Smooth muscle cell (in vitro differentiated cells): ENCODE data around the gene MAP3K5. TPM values are rescaled to one million over a fixed set of nuclear protein-coding genes. Genes with fewer than 3 reads are reported as not detected.
A peak's percentile ranks its signal among the peaks of the same experiment; 100 is the strongest.

Source experiments
- DNase-seq: peaks from one replicate; lab custom pipeline; 2025; ENCODE audit not compliant: unreplicated experiment; lab: John Stamatoyannopoulos, UW
- H2AFZ ChIP-seq: fragments of 200-600 bp; sonication (generic); 2 replicates; pipeline ENCODE4 v1.6.0; 2016; ENCODE audit warnings: antibody characterized with exemption, low read depth, mild to moderate bottlenecking
- H3F3A ChIP-seq: fragments of 200-600 bp; sonication (generic); 2 replicates; pipeline ENCODE4 v1.6.0; 2017; ENCODE audit warnings: antibody characterized with exemption, low read depth
- H3K27ac ChIP-seq: fragments of 200-600 bp; sonication (generic); 2 replicates; pipeline ENCODE4 v1.5.1; 2016; ENCODE audit warnings: low read depth, mild to moderate bottlenecking
- H3K27me3 ChIP-seq: fragments of 200-600 bp; sonication (generic); 2 replicates; pipeline ENCODE4 v1.6.1; 2016; ENCODE audit warnings: low read depth, mild to moderate bottlenecking
- H3K36me3 ChIP-seq: fragments of 200-600 bp; sonication (generic); 2 replicates; pipeline ENCODE4 v1.5.1; 2016; ENCODE audit warnings: low read depth
- H3K4me1 ChIP-seq: fragments of 200-600 bp; sonication (generic); 2 replicates; pipeline ENCODE4 v1.5.1; 2016; ENCODE audit warnings: low read depth
- H3K4me2 ChIP-seq: fragments of 200-600 bp; sonication (generic); 2 replicates; pipeline ENCODE4 v1.6.0; 2016; ENCODE audit warnings: mild to moderate bottlenecking
- H3K4me3 ChIP-seq: fragments of 200-600 bp; sonication (generic); 2 replicates; pipeline ENCODE4 v1.5.1; 2016; ENCODE audit warnings: mild to moderate bottlenecking
- H3K79me2 ChIP-seq: fragments of 200-600 bp; sonication (generic); 2 replicates; pipeline ENCODE4 v1.6.0; 2016; ENCODE audit warnings: low read depth, mild to moderate bottlenecking
- H3K9ac ChIP-seq: fragments of 200-600 bp; sonication (generic); 2 replicates; pipeline ENCODE4 v1.6.0; 2016; ENCODE audit warnings: low read depth
- H3K9me3 ChIP-seq: fragments of 200-600 bp; sonication (generic); replicated peaks from 2 replicates; pipeline ENCODE4 v1.5.1; 2016; ENCODE audit warnings: low read depth
- H4K20me1 ChIP-seq: fragments of 200-600 bp; sonication (generic); 2 replicates; pipeline ENCODE4 v1.6.0; 2016; ENCODE audit warnings: low read depth
- WGBS: methylation state at CpG from one replicate; pipeline ENCODE4 v1.1.7; 2016; ENCODE audit warnings: low lambda C conversion rate; 5-methylcytosine and 5-hydroxymethylcytosine counted together
- polyA plus RNA-seq: library from polyadenylated mRNA; unstranded; fragments of >200 nt; fragmentation: Nextera tagmentation; extraction: Ambion mirVana; gene quantifications from 2 replicates; pipeline ENCODE4 v1.2.1, GENCODE V29; 2016
- total RNA-seq: library from RNA; depleted of rRNA; stranded (reverse); fragments of >200 nt; gene quantifications from 2 replicates; pipeline ENCODE4 v1.2.3, GENCODE V29; 2014
- TF ChIP-seq, protein P1 (sequence below): fragments of 200-600 bp; sonication (generic); IDR thresholded peaks from 2 replicates; pipeline ENCODE4 v1.5.1; 2017; ENCODE audit warnings: borderline replicate concordance, mild to moderate bottlenecking, antibody characterized with exemption; ENCODE audit not compliant: insufficient read depth, poor library complexity, severe bottlenecking

MAP3K5 gene
- total and polyA plus RNA-seq, 2 experiments from 2014 or later, result 0.93 to 2.1 TPM

- no peak for DNase-seq
- no peak overlapping the region for H3K4me2 ChIP-seq
- no peak overlapping the region for H2AFZ ChIP-seq
- no peaks in the 10 kb centered on the region for H4K20me1 ChIP-seq
- H3K36me3 ChIP-seq, result no peaks in the 10 kb centered on the region
- H3K9me3 ChIP-seq, result no peaks in the 10 kb centered on the region
- 74% methylated on average over 6 of the region's 6 CpGs for WGBS
- no peaks in the 10 kb centered on the region for H3K27me3 ChIP-seq
- H3K4me3 ChIP-seq, result no peak overlapping the region
- H3K79me2 ChIP-seq, result no peaks in the 10 kb centered on the region
- no peaks in the 10 kb centered on the region for H3F3A ChIP-seq
- no peak overlapping the region for H3K9ac ChIP-seq
- H3K27ac ChIP-seq, result peak overlapping the region; percentile 44
- H3K4me1 ChIP-seq, result no peaks in the 10 kb centered on the region
- TF ChIP-seq, protein P1, sequence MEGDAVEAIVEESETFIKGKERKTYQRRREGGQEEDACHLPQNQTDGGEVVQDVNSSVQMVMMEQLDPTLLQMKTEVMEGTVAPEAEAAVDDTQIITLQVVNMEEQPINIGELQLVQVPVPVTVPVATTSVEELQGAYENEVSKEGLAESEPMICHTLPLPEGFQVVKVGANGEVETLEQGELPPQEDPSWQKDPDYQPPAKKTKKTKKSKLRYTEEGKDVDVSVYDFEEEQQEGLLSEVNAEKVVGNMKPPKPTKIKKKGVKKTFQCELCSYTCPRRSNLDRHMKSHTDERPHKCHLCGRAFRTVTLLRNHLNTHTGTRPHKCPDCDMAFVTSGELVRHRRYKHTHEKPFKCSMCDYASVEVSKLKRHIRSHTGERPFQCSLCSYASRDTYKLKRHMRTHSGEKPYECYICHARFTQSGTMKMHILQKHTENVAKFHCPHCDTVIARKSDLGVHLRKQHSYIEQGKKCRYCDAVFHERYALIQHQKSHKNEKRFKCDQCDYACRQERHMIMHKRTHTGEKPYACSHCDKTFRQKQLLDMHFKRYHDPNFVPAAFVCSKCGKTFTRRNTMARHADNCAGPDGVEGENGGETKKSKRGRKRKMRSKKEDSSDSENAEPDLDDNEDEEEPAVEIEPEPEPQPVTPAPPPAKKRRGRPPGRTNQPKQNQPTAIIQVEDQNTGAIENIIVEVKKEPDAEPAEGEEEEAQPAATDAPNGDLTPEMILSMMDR, result no peak
Measured at GRCh38 chr6:136772685-136773472, 19.4 kb downstream of the MAP3K5 start.

GRCh38 chr6:136771306-136771705 is 21.0 kb downstream of the MAP3K5 start:
- no peak overlapping the region for H2AFZ ChIP-seq

GRCh38 chr6:136769759-136770158 is 22.5 kb downstream of the MAP3K5 start:
- Histone ChIP-seq H4K20me1 (no peaks in the 10 kb centered on the region), H3K4me1 (no peaks in the 10 kb centered on the region), H3K27ac (no peak overlapping the region), H2AFZ (no peak overlapping the region), H3K9ac (no peak overlapping the region), H3K4me3 (no peak overlapping the region), H3K9me3 (no peaks in the 10 kb centered on the region), H3K27me3 (peaks cover 10% of the 10 kb centered on the region), H3K4me2 (no peak overlapping the region), H3K79me2 (no peaks in the 10 kb centered on the region), H3F3A (no peaks in the 10 kb centered on the region), H3K36me3 (no peaks in the 10 kb centered on the region)
- TF ChIP-seq, protein P1, result no peak
- DNase-seq, result no peak
- no CpG with 5 or more reads among the region's 1 CpG for WGBS

More at GRCh38 chr6:136771306-136771705, 21.0 kb downstream of the MAP3K5 start:
- 96% methylated on average over 2 of the region's 2 CpGs for WGBS
- TF ChIP-seq, protein P1, result no peak
- H3K4me1 ChIP-seq, result no peaks in the 10 kb centered on the region
- no peak overlapping the region for H3K4me3 ChIP-seq
- H3K9me3 ChIP-seq, result no peaks in the 10 kb centered on the region
- no peak overlapping the region for H3K4me2 ChIP-seq
- no peaks in the 10 kb centered on the region for H3K36me3 ChIP-seq
- peaks cover 10% of the 10 kb centered on the region for H3K27me3 ChIP-seq
- no peaks in the 10 kb centered on the region for H4K20me1 ChIP-seq
- no peak for DNase-seq
- no peaks in the 10 kb centered on the region for H3K79me2 ChIP-seq
- no peak overlapping the region for H3K9ac ChIP-seq
- H3F3A ChIP-seq, result no peaks in the 10 kb centered on the region
- no peak overlapping the region for H3K27ac ChIP-seq

GRCh38 chr6:136769124-136769523 is 23.2 kb downstream of the MAP3K5 start:
- no peak overlapping the region for H3K27ac ChIP-seq
- H2AFZ ChIP-seq, result no peak overlapping the region
- H3K4me1 ChIP-seq, result no peaks in the 10 kb centered on the region
- no peaks in the 10 kb centered on the region for H3F3A ChIP-seq
- no peaks in the 10 kb centered on the region for H4K20me1 ChIP-seq
- no peak overlapping the region for H3K4me2 ChIP-seq
- no peaks in the 10 kb centered on the region for H3K36me3 ChIP-seq
- H3K27me3 ChIP-seq, result peaks cover 10% of the 10 kb centered on the region
- 94% methylated on average over 2 of the region's 2 CpGs for WGBS
- H3K9ac ChIP-seq, result no peak overlapping the region
- DNase-seq, result no peak
- TF ChIP-seq, protein P1, result no peak
- no peaks in the 10 kb centered on the region for H3K79me2 ChIP-seq
- no peaks in the 10 kb centered on the region for H3K9me3 ChIP-seq
- H3K4me3 ChIP-seq, result no peak overlapping the region
